ACC112 (cell line): Measurements from ENCODE around the gene GMNN.
"Not testable (repeated sequence)": the region's sequence is repeated elsewhere in the genome, so short reads cannot be mapped to it uniquely, and the experiment has no call there.

Experiments
- H2AFZ ChIP-seq: fragments of 200-600 bp; sonication (generic); one replicate; pipeline ENCODE4 v1.6.0; 2017; ENCODE audit warnings: antibody characterized with exemption, low read length; ENCODE audit not compliant: unreplicated experiment
- H3K27ac ChIP-seq: fragments of 200-600 bp; sonication (generic); 2 replicates; pipeline ENCODE4 v1.5.1; 2014; ENCODE audit warnings: low read depth, mild to moderate bottlenecking, antibody characterized with exemption, low read length, moderate library complexity
- H3K27me3 ChIP-seq: fragments of 200-600 bp; sonication (generic); 2 replicates; pipeline ENCODE4 v1.6.1; 2014; ENCODE audit warnings: mild to moderate bottlenecking, antibody characterized with exemption, low read length, moderate library complexity, mixed read lengths; ENCODE audit not compliant: insufficient read depth
- H3K36me3 ChIP-seq: fragments of 200-600 bp; sonication (generic); 2 replicates; pipeline ENCODE4 v1.6.1; 2016; ENCODE audit warnings: mild to moderate bottlenecking, antibody characterized with exemption, low read length, moderate library complexity, mixed read lengths; ENCODE audit not compliant: insufficient read depth
- H3K4me1 ChIP-seq: fragments of 200-600 bp; sonication (generic); one replicate; pipeline ENCODE4 v1.6.1; 2016; ENCODE audit warnings: low read length, mixed read lengths; ENCODE audit not compliant: insufficient read depth, unreplicated experiment, control insufficient read depth
- H3K4me3 ChIP-seq: fragments of 200-600 bp; sonication (generic); 2 replicates; pipeline ENCODE4 v1.5.1; 2014; ENCODE audit warnings: mild to moderate bottlenecking, low read depth, low read length
- H3K79me2 ChIP-seq: fragments of 200-600 bp; sonication (generic); one replicate; pipeline ENCODE4 v1.6.0; 2016; ENCODE audit warnings: low read length; ENCODE audit not compliant: control insufficient read depth, unreplicated experiment, insufficient read depth

Gene GMNN

DNA sequence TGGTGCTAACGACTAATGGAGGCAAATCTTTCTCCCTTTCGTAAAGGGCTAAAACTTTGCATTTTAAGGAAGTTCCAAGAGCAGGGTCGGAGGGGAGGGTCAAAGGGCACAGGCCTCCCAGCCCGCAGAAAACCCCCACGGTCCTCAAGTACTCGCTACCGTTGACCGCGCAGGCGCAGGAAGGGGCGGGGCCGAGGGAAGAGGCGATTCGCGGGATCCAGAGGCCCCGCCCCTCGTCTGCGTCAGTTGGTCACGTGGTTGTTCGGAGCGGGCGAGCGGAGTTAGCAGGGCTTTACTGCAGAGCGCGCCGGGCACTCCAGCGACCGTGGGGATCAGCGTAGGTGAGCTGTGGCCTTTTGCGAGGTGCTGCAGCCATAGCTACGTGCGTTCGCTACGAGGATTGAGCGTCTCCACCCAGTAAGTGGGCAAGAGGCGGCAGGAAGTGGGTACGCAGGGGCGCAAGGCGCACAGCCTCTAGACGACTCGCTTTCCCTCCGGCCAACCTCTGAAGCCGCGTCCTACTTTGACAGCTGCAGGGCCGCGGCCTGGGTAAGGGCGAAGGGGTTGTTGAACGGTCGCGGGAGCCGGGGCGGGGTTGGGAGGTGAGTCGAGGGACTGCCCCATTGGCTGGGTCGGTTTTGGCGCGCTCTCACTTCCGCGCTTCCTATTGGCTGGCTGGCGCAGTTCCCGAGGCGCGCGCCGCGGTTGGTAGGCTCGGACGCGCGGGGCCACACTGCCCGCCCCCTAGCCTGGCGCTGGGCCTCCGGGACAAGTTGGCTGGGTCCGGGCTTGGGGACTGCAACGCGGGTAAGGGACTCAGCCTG lies at the start of gene GMNN:
Gene GMNN (plus strand): TSS at position 242 of the 824 bp plus-strand sequence. CDS start 2,310 bp downstream, outside the sequence.
- H3K27me3 ChIP-seq = no peaks in the 10 kb centered on the region
- peak within 1 kb of the TSS; percentile 100 for H2AFZ ChIP-seq
- peaks cover 20% of the 10 kb centered on the region for H3K4me1 ChIP-seq
- H3K4me3 ChIP-seq = peak within 1 kb of the TSS; percentile 98
- peaks cover 47% of the 10 kb centered on the region for H3K79me2 ChIP-seq
- H3K27ac ChIP-seq = peak within 1 kb of the TSS; percentile 96
- H3K36me3 ChIP-seq = peaks cover 5% of the 10 kb centered on the region; the same call in 1 of the 2 replicates

DNA sequence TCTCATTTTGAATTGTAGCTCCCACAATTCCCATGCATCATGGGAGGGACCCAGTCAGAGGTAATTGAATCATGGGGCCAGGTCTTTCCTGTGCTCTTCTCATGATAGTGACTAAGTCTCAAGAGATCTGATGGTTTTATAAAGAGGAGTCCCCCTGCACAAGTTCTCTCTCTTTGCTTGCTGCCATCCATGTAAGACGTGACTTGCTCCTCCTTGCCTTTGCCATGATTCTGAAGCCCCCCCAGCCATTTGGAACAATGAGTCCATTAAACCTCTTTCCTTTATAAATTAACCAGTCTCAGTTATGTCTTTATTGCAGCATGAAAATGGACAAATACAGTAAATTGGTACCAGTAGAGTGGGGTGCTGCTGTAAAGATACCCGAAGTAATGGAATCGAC lies 44.1 kb upstream of the GMNN start:
- not testable (repeated sequence) for H3K79me2 ChIP-seq, H3K27me3 ChIP-seq, H2AFZ ChIP-seq, H3K27ac ChIP-seq, H3K4me3 ChIP-seq, H3K36me3 ChIP-seq, H3K4me1 ChIP-seq

DNA sequence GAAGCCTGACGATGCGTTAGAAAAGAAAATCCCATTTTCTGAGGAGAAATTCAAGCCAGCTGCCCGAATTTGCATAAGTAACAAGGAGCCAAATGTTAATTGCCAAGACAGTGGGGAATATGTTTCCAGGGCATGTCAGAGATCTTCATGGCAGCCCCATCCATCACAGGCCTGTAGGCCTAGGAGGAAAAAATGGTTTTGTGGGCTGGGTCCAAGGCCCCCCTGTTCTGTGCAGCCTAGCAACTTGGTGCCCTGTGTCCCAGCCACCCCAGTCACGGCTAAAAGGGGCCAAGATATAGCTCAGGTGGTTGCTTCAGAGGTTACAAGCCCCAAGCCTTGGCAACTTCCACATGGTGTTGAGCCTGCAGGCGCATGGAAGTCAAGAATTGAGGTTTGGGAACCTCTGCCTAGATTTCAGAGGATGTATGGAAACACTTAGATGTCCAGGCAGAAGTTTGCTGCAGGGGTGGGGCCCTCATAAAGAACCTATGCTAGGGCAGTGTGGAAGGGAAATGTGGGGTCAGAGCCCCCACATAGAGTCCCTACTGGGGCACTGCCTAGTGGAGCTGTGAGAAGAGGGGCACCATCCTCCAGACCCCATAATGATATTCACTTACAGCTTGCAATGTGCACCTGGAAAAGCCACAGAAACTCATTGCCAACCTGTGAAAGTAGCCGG lies 43.1 kb upstream of the GMNN start:
- H2AFZ ChIP-seq, H3K36me3 ChIP-seq, H3K4me1 ChIP-seq, H3K27me3 ChIP-seq, H3K4me3 ChIP-seq, H3K79me2 ChIP-seq, H3K27ac ChIP-seq: not testable (repeated sequence)

DNA sequence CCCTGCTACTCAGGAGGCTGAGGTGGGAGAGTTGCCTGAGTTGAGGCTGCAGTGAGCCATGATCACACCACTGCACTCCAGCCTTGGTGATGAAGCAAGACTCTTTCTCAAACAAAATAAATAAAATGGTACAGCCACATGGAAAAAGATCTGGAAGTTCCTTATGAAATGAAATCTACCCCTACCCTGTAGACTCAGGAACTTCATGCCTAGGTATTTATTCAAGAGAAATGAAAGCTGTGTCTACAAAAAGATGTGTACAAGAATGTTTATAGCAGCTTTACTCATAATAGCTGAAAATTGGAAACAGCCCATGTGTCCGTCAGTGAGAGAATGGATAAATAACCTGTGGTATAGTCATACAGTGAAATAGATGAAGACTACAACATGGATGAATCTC lies 40.6 kb upstream of the GMNN start:
- Histone ChIP-seq H3K4me1 (no peaks in the 10 kb centered on the region), H2AFZ (no peak overlapping the region), H3K4me3 (no peak overlapping the region), H3K27me3 (no peaks in the 10 kb centered on the region), H3K79me2 (no peaks in the 10 kb centered on the region), H3K36me3 (no peaks in the 10 kb centered on the region), H3K27ac (no peak overlapping the region)

DNA sequence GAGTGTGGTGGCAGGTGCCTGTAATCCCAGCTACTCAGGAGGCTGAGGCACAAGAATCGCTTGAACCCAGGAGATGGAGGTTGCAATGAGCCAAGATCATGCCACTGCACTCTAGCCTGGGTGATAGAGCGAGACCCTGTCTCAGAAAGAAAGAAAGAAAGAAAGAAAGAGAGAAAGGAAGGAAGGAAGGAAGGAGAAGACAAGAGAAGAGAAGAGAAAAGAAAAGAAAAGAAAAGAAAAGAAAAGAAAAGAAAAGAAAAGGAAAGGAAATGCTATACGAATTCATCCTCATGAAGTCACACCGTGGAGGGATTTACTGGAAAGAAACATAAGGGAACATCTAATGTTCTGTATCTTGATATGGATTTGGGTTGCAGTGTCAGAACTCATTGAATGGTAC lies 40.0 kb upstream of the GMNN start:
- not testable (repeated sequence) for H3K27me3 ChIP-seq, H3K4me3 ChIP-seq, H2AFZ ChIP-seq, H3K36me3 ChIP-seq, H3K27ac ChIP-seq, H3K79me2 ChIP-seq, H3K4me1 ChIP-seq

DNA sequence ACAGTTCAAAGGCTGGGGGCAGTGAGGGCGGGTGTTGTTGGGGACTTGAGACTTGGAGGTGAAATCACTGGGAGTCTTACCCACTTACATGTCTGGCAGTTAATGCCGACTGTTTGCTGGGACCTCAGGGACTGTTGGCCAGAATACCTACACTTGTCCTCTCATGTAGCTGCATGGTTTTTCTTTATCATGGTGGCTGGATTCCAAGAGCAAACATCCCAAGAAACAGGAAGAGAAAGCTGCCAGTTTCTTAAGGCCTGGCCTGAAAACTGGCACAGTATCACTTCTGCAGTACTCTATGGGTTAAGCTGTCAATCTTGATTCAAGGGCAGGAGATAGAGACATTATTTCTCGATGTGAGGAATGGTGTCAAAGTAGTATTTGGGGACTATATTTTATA lies 36.0 kb upstream of the GMNN start:
- Histone ChIP-seq H3K36me3 (no peaks in the 10 kb centered on the region), H3K79me2 (no peaks in the 10 kb centered on the region), H3K4me3 (no peak overlapping the region), H3K27me3 (no peaks in the 10 kb centered on the region), H2AFZ (no peak overlapping the region), H3K27ac (no peak overlapping the region), H3K4me1 (peaks cover 23% of the 10 kb centered on the region)

DNA sequence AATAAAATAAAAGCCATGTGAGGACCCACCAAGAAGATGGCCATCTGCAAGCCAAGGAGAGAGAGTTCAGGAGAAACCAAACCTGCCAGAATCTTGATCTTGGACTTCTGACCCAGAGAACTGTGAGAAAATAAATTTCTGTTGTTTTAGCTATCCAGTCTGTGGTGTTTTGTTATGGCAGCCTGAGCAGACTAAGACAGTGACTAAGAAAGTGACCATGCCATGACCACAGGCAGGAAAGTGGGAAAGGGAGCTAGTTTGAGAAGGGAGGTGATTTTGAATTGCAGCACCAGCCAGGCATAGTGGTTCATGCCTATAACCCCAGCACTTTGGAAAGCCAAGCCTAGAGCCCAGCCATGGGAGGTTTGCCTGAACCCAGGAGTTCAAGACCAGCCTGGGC lies 33.9 kb upstream of the GMNN start:
- no peaks in the 10 kb centered on the region for H3K36me3 ChIP-seq
- H3K27ac ChIP-seq = no peak overlapping the region
- no peaks in the 10 kb centered on the region for H3K79me2 ChIP-seq
- peaks cover 31% of the 10 kb centered on the region for H3K4me1 ChIP-seq
- no peaks in the 10 kb centered on the region for H3K27me3 ChIP-seq
- no peak overlapping the region for H3K4me3 ChIP-seq
- no peak overlapping the region for H2AFZ ChIP-seq

DNA sequence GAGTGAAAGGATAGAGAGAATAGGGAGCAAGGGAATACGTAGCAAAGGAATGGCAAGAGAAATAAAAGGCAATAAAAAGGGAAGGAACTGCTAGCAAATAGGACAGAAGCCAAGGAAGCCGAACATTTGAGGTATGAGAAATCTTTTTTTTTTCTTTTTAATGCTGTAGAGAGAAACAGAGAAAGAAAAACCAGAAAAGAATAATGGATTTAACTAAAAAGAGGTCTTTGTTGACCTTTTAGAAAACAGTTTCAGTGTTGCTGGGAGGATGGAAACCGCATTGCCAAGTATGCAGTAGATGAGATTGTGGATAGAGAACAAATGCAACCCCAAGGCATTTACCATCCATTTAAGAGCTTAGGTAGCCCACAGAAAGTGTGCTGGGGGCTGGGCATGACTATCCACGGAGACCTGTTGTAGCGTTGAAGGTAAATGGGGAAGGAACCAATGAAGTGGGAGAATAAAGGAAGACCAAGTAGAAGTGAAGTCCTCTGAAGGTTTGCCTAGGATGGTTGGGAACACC lies 32.5 kb upstream of the GMNN start:
- H3K36me3 ChIP-seq = no peaks in the 10 kb centered on the region
- H3K79me2 ChIP-seq = no peaks in the 10 kb centered on the region
- peak overlapping the region; percentile 66 for H3K4me3 ChIP-seq
- peak overlapping the region; percentile 97 for H3K27ac ChIP-seq
- peak overlapping the region; percentile 70 for H2AFZ ChIP-seq
- peaks cover 31% of the 10 kb centered on the region for H3K4me1 ChIP-seq
- H3K27me3 ChIP-seq = no peaks in the 10 kb centered on the region

DNA sequence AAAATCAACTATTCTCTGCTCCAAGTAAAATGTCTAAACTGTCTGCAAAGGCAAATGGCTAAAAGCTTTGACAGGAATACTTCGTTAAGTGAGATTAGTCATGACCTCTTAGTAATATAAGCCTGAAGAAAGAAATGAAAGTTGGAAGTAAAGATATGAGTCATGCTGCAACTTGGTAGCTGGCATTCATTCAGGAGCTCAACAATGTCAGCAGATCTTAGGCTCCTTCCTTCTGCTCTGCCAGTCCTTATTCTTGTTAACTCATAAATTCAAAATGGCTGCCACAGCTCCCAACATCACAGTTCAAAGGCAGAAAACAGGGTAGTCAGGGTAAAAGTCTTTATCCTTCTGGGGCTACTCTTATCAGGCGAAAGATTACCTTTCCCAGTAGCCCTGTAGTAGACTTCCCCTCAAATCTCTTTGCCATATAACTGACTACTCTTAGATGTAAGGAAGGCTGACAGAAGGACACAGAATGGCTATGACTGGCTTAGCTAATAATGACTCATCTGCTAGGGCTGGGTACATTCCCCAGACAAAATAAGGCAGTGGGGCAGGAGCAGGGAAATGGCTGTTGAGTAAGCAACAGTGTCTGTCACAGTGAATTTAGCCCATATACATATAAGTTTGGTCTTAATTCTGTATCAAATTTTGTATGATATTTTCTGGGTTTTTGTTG lies 31.3 kb upstream of the GMNN start:
- Histone ChIP-seq H2AFZ (peak overlapping the region; percentile 75), H3K4me1 (peaks cover 31% of the 10 kb centered on the region), H3K79me2 (no peaks in the 10 kb centered on the region), H3K36me3 (no peaks in the 10 kb centered on the region), H3K4me3 (peak overlapping the region; percentile 66), H3K27me3 (no peaks in the 10 kb centered on the region), H3K27ac (peak overlapping the region; percentile 97)

DNA sequence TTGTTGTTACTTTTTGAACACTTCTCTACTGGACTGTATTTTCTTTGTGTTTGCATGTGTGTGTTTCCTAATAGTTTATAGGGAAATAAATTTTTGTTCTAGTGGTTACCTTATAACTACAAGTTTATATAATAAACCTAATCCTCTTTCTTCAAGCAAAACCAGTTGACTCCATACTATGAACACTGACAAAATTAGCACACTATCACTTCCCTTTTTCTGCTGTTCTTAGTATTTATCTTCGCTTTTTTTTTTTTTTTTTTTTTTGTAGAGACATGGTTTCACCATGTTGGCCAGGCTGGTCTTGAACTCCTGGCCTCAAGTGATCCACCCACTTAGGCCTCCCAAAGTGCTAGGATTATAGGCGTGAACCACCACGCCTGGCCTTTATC lies 30.8 kb upstream of the GMNN start:
- peaks cover 31% of the 10 kb centered on the region for H3K4me1 ChIP-seq
- H3K36me3 ChIP-seq = no peaks in the 10 kb centered on the region
- H3K27ac ChIP-seq = peak overlapping the region; percentile 97
- peak overlapping the region; percentile 57; the same call in 1 of the 2 replicates for H3K4me3 ChIP-seq
- peak overlapping the region; percentile 75 for H2AFZ ChIP-seq
- no peaks in the 10 kb centered on the region for H3K27me3 ChIP-seq
- H3K79me2 ChIP-seq = no peaks in the 10 kb centered on the region
